ENCODE results near the gene CD80.

The CD80 gene

DNA sequence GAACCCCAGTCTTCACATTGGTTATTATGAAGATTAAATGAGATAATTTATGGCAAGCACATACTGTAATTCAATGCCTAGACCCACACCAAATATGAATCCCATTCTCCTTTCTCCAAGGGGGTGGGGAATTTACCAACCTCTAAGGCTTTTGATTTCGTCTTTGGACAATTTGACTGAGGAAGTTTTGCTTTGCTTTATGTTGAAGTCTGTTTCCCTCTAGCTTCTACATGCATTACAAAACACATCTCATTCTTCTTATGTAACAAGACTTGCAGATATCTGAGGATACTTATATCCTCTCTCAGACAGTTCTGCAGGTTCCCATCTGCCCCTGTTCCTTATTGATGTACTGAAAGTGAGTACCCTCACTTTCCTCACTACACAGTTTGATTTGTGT is 12.2 kb downstream of the CD80 start:
- DNase-seq (ENCODE audit: low spot score) = no peak

DNA sequence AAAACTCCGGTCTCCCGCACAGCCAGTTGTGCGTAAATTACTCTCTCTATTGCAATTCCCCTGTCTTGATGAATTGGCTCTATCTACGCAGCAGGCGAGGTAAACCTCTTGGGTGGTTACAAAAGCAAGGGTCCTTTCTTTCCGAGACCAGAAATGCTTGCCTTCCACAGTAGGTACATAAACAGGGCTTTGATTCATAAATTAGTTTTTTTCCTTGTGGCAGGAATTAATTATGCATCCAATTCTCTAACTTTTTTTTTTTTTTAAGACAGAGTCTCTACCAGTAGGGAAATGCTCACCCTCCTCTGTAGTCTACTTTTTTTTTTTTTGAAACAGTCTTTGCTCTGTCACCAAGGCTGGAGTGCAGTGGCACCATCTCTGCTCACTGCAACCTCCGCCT is 16.3 kb downstream of the CD80 start:
- DNase-seq (ENCODE audit: low spot score) = no peak

- no peak for DNase-seq (ENCODE audit: low spot score)
These were observed 17.1 kb downstream of the CD80 start for GRCh38 chr3:119542168-119542767.

DNA sequence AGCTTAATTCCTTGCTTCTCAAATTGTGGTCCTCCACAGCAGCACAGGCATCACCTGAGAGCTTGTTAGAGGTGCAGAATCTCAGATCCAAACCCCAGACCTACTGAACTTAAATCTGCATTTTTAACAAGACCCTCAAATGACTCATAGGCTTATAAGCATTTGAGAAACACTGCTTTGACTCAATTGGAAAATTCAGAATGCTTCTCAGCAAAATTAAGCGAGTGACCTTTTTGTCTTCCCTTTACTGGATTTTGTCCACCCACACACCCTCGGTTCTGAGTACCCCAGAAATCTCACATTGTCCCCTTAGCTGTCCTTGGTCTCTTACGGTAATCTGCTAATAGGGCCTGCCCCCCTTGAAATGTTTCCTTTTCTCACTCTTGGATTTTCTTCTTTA is 17.9 kb downstream of the CD80 start:
- no peak for DNase-seq (ENCODE audit: low spot score)

DNA sequence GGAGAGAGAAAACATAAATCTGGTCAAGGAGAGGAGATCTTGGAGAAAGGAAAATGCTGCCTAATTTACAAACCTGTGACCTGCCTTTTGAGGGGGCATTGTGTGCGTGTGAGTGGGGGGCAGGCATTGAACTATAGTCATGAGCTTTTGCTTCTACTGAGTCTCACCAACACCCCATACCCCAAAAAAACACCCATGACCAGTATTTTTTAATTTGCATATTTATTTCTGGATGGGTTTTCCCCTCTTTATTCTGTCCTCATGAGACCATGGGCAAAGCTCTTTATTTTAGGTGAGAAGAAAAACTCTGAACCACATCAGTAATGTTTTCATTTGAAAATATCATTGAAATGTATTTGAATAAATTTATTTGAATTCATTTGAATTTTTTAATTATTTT is 20.6 kb downstream of the CD80 start:
- no peak for DNase-seq (ENCODE audit: low spot score)

DNA sequence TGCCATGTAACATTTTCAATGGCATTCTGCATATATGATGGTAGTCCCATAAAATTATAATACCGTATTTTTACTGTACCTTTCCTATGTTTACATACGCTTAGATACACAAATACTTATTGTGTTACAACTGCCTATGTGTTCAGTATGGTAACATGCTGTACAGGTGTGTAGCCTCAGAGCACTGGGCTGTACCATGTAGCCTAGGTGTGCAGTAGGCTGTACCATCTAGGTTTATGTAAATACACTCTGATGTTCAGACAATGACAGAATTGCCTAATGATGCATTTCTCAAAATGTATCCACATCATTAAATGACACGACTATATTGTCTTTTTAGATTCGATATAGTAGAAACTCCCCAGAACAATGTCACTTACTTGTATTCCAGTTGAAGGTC is 22.7 kb downstream of the CD80 start:
- DNase-seq (ENCODE audit: low spot score) = no peak

DNA sequence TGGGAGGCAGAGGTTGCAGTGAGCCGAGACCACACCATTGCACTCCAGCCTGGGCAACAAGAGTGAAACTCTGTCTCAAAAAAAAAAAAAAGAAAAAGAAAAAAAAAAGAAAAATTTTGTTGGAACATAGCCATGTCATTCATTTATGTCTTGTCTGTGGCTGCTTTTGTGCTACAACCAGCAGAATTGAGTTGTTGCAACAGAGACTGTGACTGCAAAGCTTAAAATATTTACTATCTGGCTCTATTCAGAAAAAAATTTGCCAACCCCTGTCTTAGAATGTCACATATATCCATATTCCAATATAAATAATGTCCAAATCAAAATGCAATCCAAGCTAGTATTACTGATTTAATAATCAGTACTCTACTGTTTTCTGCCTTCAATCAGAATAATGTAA is 25.1 kb downstream of the CD80 start:
- no peak for DNase-seq (ENCODE audit: low spot score)

GRCh38 chr3:119531151-119531550 is 28.3 kb downstream of the CD80 start:
- DNase-seq (ENCODE audit: low spot score) = no peak

DNA sequence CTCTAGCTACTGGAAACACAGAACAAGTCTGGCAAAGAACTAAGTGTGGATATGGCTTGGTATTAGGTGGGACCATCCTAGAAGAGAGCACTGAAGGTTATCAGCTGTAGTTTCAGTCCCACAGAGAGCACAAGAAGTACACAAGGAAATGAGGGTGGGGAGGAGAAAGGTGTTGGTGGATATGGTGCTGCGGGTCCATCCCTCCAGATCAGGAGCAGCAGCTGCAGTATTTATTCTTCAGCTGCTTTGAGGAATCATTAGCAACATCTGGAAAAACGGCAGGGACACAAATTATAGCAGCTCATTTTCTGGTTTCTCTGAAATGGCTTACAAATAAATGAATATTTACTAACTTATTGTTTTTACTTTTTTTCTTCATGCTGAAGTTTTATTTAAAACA is 29.0 kb downstream of the CD80 start:
- DNase-seq (ENCODE audit: low spot score) = no peak

DNA sequence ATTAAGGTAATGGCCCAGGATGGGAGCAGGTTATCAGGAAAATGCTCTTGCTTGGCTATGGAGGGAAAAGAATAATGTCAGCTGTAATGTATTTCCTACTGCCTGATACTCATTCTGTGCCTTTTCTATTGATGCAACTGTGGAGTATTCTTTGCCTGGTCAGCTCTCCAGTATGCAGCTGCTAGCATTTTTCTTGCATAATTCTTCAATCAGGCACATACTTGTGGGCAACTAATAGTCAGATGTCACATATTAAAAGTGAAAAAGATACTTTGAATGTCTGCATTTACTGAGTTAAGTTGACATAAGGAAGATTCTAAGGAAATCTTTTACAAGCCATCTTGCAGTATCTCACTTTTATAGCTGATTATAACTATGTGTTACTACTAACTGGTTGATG is 29.5 kb downstream of the CD80 start:
- DNase-seq (ENCODE audit: low spot score) = peak; percentile 74

DNA sequence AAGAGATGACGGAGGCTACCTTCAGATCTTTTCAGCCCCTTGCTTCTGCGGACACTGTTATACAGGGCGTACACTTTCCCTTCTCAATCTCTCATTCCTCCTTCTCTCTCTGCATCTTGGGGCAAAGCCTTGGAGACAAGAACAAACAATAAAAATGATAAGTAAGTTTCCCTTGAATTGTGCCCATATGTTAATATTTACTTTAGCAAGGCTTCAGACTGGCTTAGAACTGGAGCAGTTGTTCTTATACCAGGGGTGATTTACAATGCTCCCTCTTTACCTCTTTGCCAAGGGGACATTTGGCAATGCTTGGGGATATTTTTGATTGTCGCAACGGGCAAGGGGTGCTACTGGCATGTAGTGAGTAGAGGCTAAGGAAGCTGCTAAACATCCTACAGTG is 31.7 kb downstream of the CD80 start:
- no peak for DNase-seq (ENCODE audit: low spot score)

DNA sequence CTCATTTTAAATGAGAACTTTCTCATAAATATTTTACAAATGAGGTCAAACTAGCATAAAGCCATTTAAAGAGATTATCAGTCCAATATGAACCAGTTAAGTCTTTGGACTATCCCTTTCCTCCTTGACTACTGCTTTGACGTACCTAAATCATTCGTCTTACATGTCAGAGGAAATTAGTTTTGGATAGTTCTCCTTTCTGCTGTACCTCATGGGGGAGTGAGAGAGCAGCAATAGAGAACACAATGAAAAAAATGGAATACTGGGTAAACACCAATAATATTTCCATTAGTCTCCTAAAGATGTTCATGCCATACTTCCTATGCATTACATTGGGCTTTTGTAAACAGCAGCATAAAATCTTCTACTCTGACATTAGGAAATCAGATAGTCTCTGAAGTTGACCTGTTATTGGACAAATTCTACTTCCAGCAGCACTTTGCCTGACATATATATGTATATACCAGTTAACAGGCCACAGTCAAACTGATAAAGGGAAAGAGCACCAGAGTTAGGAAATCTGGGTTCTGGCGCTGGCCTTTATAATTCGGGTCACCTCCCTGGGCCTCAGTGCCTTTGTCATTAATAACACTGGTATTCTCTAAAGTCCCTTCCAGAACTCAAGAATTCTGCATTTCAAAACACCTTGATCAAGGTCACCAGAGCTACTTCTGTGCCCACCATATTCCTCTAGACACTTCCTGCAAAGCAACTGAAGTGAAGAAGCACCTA is 34.3 kb downstream of the CD80 start:
- DNase-seq (ENCODE audit: low spot score) = peak; percentile 5

GRCh38 chr3:119518026-119518425 is 41.4 kb downstream of the CD80 start:
- DNase-seq (ENCODE audit: low spot score) = no peak

DNA sequence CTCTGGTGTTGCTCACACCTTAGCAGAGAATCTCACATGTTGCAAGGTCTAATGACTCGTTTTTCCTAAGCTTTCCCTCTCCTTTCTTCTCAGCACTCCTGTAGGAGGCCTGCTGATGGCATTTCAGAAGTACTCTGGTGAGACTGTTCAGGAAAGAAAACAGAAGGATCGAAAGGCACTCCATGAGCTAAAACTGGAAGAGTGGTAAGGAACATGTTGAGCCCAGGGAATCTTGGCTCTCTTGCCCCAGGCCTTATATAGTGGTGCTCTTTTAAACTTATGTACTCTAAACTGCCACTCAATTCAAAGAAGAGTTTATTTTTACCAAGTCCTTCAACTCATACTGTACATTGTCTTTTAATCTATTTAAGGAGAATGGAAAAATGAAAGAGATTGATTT is 42.3 kb downstream of the CD80 start:
- no peak for DNase-seq (ENCODE audit: low spot score)

DNA sequence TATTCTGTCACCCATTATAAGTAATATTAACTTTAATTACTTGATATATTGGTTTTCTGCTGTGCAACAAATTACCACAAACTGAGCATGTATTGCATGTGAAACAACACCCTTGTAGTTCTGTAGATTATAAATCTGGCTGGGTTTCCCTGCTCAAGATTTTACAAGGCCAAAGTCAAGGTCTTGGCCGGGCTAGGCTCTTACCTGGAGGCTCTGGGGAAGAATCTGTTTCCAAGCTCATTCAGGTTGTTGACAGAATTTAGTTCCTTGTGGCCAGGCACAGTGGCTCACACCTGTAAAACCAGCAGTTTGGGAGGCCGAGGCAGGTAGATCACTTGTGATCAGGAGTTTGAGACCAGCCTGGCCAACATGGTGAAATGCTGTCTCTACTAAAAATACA is 44.8 kb downstream of the CD80 start:
- no peak for DNase-seq (ENCODE audit: low spot score)

GRCh38 chr3:119510690-119511089 is 48.7 kb downstream of the CD80 start:
- no peak for DNase-seq (ENCODE audit: low spot score)

- no peak for DNase-seq (ENCODE audit: low spot score)
These were observed 51.1 kb downstream of the CD80 start for GRCh38 chr3:119508172-119508845.

- DNase-seq (ENCODE audit: low spot score) = no peak
These were observed 52.0 kb downstream of the CD80 start for GRCh38 chr3:119507404-119507803.

DNA sequence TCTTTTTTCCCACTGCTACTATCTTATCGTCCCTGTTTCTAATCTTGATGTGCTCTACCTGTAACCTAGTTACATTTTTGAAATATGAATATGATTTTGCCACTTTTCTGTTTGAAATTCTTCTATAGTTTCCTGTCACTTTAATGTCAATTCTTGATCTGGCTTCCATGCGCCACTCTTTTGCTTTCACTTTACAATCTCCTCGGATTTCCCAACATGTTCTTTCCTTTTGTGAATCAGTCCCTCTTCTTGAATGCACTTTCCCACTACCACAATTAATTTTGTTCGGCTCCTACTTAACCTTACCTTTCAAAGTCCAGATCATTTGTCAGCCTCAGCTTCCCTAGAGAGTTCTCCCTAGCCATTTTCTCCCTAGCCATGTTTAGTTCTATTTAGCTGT is 52.8 kb downstream of the CD80 start:
- DNase-seq (ENCODE audit: low spot score) = no peak

DNA sequence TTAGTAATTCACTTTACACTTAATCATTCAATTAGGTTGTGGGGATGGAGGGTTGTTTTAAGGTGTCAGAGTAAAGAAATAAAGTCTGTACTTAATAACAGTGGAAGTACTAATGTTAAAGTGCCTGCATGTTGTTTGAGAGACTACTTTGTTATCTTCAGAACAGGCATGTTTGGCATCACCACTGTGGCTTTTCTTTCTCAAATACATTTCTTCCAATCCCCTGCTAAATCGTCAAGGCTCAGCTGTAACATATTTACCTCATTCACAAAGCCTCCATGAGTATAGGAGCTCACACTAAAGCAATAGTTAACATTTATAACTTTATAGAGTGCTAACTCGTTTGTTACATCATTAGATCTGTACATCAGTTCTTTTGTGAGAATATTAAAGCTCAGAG is 58.5 kb downstream of the CD80 start:
- DNase-seq (ENCODE audit: low spot score) = no peak

- DNase-seq (ENCODE audit: low spot score) = no peak
These were observed 59.1 kb downstream of the CD80 start for GRCh38 chr3:119500265-119500664.

DNA sequence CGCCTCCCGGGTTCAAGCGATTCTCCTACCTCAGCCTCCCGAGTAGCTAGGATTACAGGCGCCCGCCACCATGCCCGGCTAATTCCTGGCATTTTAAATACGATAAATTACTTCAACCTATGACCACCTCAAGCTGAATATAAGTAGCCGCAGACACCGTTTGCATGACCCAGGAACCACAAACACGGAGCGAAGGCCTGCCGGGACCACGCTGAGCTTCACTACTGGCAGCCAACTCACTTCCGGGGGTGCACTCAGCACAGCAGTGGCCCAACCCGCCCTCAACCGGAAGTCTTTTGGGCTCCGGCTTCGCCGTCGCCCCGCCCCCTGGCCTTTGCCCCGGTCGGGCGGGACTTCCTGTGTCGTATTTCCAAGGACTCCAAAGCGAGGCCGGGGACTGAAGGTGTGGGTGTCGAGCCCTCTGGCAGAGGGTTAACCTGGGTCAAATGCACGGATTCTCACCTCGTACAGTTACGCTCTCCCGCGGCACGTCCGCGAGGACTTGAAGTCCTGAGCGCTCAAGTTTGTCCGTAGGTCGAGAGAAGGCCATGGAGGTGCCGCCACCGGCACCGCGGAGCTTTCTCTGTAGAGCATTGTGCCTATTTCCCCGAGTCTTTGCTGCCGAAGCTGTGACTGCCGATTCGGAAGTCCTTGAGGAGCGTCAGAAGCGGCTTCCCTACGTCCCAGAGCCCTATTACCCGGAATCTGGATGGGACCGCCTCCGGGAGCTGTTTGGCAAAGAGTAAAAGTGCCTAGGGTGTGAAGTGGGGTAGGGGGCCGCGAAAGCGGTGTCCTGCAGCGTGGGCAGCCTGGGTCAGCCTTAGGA is 61.0 kb downstream of the CD80 start, which contains the start of gene TIMMDC1:
Gene TIMMDC1, plus strand, starts transcription at position 362 of the 826 bp plus-strand sequence. Its CDS starts 187 bp downstream, at position 549.
- DNase-seq (ENCODE audit: low spot score) = peak; percentile 99

GRCh38 chr3:119497820-119498185 is 61.6 kb downstream of the CD80 start:
- peak; percentile 3 for DNase-seq (ENCODE audit: low spot score)

All from AG08395 (cell line).